NCI-H2196 (cell line): ENCODE results near the gene PLAAT1.

Source experiments
- DNase-seq: peaks from one replicate; lab custom pipeline; 2025; ENCODE audit not compliant: unreplicated experiment; lab: John Stamatoyannopoulos, UW

PLAAT1 gene

DNA sequence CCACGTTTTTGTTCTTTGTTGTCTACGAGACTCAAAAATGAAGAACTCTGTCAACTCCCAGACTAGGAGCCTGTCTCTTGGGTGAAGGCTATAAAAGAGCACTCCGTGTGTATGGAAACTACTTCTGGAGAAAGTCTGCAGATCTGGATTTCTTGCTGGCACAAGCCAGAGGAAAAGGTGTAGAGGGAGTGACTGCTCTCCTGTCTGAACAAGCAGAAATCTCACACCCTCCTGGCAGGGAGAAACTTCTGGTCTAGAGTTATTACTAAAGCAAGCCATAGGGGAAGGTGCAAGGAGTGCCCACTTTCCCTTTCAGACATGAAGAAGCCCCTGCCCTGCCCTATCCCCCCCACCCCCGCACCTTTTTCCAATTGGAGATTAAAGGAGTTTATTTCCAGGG lies 9.5 kb downstream of the PLAAT1 start:
- no peak for DNase-seq

- DNase-seq = no peak
Measured at GRCh38 chr3:193253986-193254660, 13.1 kb downstream of the PLAAT1 start.

DNA sequence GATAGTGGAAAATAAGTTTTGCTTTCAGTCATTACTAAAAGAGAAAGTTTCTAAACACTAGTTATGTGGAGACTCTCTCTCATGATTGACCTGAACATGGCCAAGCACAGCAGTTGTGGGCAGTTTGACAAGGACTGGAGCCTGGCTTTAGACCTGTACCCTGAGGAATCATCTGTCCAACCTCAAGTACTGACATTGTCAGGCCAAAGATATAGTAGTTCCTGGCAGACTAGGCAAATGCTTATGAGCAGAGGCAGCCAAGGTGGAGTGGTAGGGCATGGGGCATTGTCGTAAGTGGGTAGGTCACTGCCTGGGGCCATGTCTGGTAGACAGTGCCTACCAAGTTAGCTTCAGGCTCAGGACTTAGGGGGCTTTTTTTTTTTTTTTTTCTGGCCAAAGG lies 20.9 kb downstream of the PLAAT1 start:
- DNase-seq = no peak

DNA sequence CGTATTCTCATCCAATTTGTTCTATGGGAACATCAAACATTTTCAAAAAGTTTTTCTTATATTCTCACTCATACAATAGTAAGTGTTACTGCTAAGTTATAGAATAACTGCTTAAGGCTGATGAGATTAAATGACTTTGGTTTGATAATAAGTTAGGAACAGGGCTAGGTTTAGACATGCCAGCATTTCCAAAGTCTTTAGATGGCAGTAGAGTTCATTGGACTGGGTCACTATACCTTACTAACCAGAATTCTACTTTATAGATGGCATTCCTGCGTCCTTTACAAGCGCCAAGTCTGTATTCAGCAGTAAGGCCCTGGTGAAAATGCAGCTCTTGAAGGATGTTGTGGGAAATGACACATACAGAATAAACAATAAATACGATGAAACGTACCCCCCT lies 21.7 kb downstream of the PLAAT1 start:
- no peak for DNase-seq

- DNase-seq = peak; percentile 53
Measured at GRCh38 chr3:193269343-193270028, 28.5 kb downstream of the PLAAT1 start.

GRCh38 chr3:193270451-193270850 lies 29.4 kb downstream of the PLAAT1 start:
- DNase-seq = peak; percentile 42

- peak; percentile 59 for DNase-seq
Measured at GRCh38 chr3:193271101-193271840, 30.2 kb downstream of the PLAAT1 start.

DNA sequence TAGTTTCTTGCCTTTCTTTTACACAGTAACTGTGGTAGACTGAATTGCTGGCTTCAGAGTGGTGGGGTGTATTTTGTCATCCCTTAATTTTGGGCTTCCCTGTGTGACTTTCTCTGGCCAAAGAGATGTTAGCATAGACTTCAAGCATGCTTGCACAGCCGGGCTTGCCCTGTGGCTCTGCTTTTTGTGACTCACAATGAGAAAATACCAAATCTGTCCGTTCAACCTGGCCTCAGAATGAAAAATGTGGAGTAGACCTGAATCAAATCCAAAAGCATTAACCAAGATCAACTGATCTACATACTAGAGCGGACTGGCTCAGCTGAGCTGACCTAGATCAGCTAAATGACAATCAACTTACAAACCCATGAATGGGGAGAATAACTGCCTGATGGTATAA lies 51.4 kb downstream of the PLAAT1 start:
- DNase-seq = no peak

DNA sequence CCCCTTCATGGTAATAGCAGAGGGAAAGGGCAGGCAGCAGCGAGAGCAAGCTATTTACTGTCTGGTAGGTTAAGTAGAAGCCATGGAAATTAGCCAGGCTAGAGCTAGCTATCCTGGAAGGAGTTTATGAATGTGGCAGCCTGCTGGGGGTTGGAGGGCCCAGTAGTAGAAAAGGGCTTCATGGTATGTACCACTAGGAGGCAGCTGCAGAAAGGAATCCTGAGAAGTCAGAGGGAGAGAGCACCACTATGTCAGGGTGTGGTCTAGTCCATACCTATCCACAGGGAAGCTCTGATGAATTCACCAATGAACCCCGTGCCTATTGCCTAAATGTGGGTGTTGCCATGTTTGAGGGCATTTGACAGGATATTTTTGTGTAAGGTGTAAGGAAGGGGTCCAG lies 55.0 kb downstream of the PLAAT1 start:
- DNase-seq = no peak

DNA sequence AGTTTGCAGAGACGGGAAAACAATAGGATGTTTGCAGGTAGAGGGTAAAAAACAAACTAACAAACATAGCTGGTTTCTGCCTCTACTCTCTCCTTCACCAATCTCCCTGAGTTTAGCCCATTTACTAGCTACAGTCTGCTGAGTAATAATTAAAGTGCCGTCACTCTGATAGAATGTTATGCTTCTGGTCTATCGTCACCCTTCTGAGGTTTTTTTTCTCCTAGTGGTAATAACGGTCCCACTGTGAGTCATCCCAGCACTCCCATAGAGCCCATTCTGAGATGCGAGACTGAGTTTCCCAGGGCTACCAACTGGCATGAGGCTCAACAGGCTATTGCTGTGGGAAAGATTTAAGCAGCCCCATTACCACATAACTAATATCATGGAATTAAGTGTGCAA lies 56.4 kb downstream of the PLAAT1 start:
- DNase-seq = no peak

- DNase-seq = no peak
Measured at GRCh38 chr3:193301433-193301832, 60.4 kb downstream of the PLAAT1 start.

DNA sequence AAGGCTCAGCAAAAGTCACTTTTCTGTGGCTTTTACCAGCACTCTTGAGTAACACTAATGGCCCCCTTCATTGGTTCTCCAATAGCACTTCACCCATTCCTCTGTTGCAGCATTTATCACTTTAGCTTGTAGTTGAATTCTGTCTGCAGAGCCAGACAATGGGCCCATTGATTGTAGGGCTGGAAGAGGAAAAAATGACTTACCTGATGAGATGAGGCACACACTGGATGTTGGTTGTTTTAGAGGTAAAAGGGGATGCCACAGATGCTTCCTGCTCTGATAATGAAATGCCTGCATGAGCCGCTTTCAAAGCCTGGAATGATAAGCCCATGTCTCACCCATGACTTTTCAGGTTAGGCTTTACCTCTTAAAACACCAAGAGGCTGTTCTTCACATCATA lies 64.3 kb downstream of the PLAAT1 start:
- DNase-seq = no peak

DNA sequence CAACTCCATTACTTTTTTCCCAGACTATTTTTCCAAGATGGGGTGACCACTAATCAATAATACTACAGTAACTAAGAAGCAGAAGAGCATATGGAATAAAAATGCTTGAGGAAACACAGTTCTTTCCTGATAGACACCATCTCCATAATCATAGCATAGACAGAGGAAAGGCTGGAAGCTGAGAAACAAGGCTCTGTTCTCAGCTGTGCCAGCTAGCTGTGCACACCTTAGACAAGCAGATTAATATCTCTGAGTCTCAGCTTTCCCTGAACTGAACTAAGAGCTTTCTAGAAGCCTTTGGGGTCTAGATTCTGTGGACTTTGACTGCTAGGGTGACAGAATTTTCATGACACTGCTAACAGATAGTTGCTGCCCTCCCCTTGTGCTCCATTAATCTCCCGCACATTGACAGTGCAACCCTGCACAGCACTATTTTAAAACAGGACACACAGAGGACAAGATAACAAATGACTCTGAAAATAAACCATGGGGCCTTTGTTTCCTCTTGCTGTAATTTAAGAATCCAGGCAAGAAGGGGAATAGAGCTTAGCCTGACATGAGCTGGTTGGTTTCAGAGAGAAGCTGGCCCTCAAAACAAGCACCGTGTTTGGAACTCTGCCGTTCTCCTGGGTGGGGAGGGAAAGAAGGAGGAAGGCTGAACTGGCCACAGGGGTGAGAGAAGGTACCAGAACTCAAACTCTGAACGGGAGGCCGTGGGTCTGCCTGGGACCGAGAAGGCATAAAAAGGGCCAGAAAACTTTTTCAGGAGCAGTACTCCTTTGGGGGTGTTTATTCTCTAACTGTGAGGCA lies 70.1 kb downstream of the PLAAT1 start:
- DNase-seq = no peak

- no peak for DNase-seq
Measured at GRCh38 chr3:193313061-193313958, 72.3 kb downstream of the PLAAT1 start.

DNA sequence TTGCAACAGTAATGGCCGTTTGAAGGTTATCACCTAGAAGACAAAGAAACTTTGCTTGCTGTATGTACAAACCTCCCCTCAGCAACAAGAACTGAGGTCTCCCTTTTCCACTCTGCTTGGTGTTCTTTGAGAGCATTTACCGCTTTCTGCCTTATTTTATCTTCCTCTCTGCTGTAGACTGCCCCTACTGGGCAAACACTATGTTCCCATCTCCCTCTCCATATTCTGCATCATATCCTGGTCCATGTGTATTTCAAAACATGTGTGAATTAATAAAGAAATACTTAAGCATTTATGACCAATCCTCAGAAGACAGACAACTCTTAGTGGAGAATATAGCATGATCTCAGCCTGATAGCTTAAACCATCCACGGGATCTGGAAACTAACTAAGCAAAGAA lies 73.1 kb downstream of the PLAAT1 start:
- DNase-seq = no peak

DNA sequence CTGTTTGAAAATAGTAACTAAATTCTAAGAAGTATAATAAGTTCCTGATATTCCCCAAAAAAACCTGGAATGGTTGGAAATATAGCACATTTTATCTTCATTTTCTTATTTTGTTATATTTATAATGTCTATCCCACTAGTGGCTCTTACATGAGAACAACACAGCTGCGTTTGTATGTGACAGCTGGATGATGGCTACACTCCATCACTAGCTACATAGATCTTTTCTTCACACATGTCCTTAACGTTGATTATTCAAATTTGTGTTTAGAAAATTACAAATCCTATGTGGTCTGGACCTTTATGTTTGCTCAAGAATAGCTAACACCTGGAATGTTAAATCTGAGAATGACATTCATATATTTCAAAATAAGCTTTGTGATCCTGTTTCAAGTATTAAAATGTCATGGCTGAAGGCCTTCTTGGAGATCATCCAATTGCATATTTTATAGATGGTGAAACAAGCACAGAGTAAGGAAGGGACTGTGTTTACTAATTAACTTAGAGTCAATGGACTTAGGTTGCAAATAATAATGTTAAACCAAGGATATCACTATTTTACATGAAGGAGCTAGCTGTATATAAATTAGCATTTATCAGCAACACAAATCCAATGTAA lies 76.8 kb downstream of the PLAAT1 start:
- DNase-seq = no peak
